HG02763 (cell line): ENCODE results near the gene BRD3.

ENCODE experiments used
- ATAC-seq: cut with Tn5 transposase; IDR thresholded peaks from one replicate; pipeline ENCODE4 v1.9.1; 2021; ENCODE audit warnings: mild to moderate bottlenecking, moderate library complexity; ENCODE audit not compliant: unreplicated experiment

The BRD3 gene

GRCh38 chr9:134040176-134040565, 27.7 kb downstream of the BRD3 start:
- no peak for ATAC-seq

GRCh38 chr9:134039386-134040175, 28.2 kb downstream of the BRD3 start:
- ATAC-seq: no peak

- no peak for ATAC-seq
Observed at GRCh38 chr9:134037641-134038040, 30.2 kb downstream of the BRD3 start.

- ATAC-seq: no peak
Observed at GRCh38 chr9:134036130-134036529, 31.7 kb downstream of the BRD3 start.

GRCh38 chr9:134035041-134036039, 32.5 kb downstream of the BRD3 start:
- no peak for ATAC-seq

DNA sequence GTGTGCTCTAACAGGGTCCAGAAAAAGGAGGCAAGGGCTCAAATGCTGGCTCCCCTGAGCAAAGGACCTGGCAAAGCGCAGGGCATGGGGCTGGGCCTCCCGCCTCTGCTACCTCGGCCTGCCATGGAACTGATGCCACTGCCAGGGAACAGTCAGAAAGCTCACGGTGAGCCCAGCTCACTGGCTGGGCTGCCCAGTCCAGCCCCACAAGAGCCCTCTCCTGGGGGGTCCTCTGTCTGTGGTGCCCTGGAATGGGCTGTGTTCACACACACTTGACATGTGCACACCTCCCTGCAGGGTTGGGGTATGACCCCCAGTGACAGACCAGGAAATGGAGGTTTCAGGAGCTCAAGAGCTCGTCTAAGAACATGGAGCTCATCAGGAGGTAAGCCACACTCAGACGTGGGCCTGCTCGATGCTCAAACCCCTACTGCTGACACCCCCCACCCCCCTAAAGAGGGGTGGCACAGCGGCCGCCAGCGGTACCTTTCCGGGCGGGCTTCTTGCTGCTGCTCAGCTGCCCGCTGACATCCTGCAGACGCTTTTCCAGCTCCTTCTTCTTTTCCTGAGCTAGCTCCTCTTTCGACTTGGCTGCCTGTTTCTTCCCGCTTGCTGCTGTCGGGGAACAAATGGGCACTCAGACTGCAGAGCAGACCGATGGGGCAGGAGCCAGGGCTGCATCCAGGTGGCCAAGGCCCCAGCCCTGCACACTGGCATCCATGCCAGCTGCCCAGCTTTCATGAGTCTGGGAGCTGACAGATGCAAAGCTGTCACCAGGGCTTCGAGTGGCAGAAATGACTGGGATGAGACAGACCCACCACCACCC, 33.4 kb downstream of the BRD3 start:
- no peak for ATAC-seq

GRCh38 chr9:134033516-134034214, 34.2 kb downstream of the BRD3 start:
- ATAC-seq: no peak

DNA sequence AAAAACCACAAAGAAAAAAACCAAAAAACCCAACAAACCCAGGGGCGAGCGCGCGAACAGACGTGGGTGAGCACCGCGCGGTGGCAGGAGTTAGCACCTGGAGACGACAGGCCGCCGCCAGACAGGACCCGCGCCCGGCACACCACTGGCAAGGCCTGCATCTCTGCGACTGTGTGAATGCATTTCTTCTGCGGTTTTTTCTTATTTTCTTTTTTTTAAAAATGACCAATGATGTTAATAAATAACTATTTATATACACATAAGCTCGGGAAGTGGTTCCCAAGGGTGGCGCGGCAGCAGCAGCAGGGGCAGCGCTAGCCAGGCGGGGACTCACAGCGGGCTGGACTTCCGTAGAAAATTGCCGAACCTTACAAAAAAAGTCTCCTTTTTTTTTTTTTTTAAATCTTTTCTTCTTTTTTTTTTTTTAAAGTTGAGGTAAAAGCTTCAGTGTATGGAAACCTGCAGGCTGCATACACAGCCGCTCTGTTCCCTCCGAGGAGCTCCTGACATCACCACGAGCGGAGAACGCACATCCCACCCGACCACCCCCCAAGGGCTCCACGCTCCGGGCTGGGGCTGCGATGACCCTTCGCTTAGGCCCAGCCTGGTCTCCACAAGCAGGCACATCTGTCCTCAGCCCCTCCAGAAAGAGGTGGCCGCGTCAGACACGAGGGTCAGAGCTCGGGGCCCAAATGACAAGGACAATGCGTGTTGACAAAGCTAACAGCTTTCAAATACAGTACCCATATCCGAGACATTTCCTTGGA, 35.2 kb downstream of the BRD3 start:
- ATAC-seq: no peak

DNA sequence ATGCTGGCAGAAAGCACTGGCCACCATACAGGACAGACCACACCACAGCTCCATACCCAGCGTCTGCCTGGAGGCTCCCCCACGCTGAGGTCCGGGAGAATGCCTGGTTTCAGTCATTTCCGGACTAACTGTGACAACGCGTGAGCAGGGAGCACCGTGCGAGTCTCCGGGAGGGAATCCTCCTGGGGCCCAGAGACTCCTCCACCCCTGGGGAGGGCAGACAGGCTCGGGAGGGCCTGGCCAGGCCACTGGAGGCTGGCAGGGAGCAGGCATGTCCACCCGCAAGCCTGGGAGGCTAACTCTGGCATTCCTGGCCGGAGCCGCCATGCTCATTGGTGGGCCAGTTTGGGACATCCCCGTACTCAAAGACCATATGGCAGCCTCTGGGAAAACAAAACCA, 36.0 kb downstream of the BRD3 start:
- no peak for ATAC-seq

GRCh38 chr9:134030821-134031470, 36.9 kb downstream of the BRD3 start:
- ATAC-seq: no peak

DNA sequence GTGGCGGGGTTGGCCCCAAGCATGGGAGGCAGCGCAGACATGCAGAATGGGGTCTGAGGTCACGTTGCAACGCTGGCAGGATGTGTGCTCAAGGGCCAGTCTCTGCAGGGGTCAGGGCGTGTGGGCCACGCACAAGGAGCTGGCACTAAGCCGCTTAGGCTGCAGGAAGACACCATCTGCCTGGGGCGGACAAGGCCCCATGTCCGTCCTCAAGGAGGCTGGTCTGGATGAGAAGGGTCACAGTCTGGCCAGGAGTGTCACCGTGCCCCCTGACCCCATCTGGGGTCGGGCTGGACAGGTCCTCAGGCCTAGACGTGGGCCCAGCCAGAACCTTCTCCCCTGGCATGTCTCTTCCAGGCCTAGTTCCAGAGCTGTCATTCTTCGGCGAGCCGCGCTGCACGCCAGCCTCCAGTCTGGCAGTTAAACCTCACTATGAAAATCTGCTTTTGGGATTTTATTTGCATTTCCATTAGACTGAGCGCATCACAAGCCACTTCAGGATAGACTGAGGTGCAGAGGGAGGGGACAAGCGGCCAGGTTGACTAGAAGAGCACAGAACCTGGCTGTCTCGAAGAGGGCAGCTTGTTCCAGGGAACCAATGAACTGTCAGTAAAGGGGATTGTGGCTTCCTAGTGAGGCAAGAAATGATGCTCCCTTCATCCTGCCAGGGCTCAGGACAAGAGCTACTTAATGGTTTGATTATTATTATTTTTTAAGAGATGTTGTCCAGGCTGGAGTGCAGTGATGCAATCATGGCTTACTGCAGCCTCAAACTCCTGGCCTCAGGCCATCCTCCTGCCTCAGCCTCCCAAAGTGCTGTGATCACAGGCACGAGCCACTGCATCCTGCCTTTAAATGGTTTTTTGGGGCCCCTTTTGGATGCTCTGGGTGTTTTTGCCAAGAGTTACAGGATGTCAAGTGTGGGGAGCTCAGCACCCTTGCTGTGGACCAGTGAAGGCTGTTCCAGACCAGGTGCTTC, 38.3 kb downstream of the BRD3 start:
- ATAC-seq: no peak

DNA sequence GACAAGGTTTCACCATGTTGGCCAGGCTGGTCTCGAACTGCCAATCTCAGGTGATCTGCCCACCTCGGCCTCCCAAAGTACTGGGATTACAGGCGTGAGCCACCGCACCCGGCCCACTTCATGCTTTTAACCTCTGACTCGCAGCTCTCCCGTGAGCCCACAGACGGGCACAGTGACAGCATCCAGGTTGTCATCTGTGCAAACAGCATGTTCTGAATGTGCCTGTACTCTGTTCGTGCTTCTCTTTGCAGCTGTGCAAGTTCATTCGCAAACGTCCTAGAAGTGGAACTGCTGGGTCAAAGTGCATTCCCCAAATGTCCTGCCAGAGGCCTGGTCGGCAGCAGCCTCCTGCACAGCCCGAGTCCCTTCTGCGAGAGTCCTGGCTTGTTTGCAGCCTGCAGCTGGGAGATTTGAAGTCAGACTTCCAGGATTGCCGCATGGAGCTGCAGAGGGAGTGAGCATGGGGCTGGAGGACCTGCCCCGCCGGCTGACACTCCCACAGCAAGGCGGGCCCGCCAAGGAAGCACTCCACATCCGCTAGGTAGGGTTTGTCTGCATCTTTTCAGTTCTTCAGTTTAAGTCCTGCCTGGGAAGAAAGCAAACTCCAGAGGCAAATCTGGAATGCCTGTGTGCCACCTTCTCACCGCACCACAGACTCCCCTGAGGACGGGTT, 39.1 kb downstream of the BRD3 start:
- no peak for ATAC-seq

DNA sequence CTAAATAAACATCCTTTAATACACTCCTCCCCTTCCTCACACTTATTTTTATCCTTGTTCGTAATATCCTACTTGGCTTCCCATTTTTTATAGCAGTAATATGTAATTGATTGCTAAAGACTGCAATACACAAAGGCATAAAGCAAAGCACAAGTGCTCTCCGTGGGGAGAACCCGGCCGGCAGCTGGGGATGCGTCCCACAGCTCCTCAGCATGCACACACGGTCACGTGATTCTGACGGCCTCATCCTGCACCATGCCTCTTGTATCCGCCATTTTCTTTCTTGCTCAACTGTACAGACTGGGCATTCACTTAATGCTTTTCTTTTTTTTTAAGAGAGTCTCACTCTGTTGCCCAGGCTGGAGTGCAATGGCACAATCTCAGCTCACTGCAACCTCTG, 39.8 kb downstream of the BRD3 start:
- ATAC-seq: no peak

DNA sequence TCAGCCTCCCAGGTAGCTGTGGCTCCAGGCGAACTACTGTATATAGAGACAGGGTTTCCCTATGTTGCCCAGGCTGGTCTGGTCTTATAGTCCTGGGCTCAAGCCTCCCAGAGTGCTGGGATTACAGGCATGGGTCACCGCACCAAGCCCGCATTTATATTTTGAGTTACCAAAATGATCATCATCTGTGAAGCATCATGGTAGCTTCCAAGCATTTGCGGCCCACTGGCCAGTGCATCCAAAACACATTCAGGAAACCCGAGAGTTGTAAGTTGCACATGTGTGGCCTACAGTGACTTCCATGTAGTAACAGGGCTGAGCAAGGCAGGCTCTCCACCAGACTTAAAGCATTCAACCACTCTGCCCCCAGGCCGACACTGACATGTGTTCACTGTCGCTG, 40.3 kb downstream of the BRD3 start:
- no peak for ATAC-seq

DNA sequence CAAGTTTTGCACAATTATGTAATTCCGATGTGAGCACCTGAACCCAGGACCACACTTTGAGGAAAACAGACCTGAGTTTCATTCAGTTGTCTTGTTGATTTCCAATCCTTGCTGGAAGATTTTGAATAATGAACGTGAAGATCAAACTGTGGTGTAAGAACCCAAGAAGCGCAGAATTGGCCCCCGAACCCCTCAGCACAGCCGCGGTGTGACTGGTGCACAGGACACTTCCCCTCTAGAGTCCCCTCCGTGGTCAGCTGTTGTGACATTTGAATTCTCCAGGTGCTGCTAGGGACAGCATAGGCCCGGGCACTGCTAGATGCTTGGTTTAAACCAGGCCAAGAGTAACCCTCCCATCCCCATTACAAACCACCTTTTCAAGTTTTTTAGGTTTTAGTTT, 40.8 kb downstream of the BRD3 start:
- no peak for ATAC-seq

GRCh38 chr9:134026581-134026980, 41.2 kb downstream of the BRD3 start:
- ATAC-seq: no peak
